HepG2 (cell line): ENCODE results near the gene NAB2. TPM values are rescaled to one million over a fixed set of nuclear protein-coding genes. Genes with fewer than 3 reads are reported as not detected.
A peak's percentile ranks its signal among the peaks of the same experiment; 100 is the strongest.

ENCODE experiments used
- ARNTL ChIP-seq: sonication (generic); formaldehyde crosslinking; IDR thresholded peaks from 2 replicates; pipeline ENCODE4 v1.4.0; 2020; ENCODE audit warnings: mild to moderate bottlenecking, missing genetic modification reagents
- FOXA1 ChIP-seq, 2 experiments: fragments of 450-650 bp in 1 of 2; sonication (generic) in 1 of 2; formaldehyde crosslinking in 1 of 2; IDR thresholded peaks; 2 replicates each; pipeline versions ENCODE4 v1.4.0 to v1.6.1; 2016 to 2020; ENCODE audit warnings: missing genetic modification reagents in 1 of 2
- FOXA3 ChIP-seq: IDR thresholded peaks from 2 replicates; pipeline ENCODE4 v1.6.1; 2016; ENCODE audit warnings: missing genetic modification reagents, missing compliant biosample characterization
- GLI4 ChIP-seq: sonication (generic); formaldehyde crosslinking; IDR thresholded peaks from 2 replicates; pipeline ENCODE4 v1.5.1; 2020; ENCODE audit warnings: missing genetic modification reagents, mild to moderate bottlenecking, moderate library complexity, borderline replicate concordance
- HNF4A ChIP-seq: sonication (generic); formaldehyde crosslinking; IDR thresholded peaks from 2 replicates; pipeline ENCODE4 v1.4.0; 2020; ENCODE audit warnings: missing genetic modification reagents
- KDM4B ChIP-seq: sonication (generic); formaldehyde crosslinking; IDR thresholded peaks from 2 replicates; pipeline ENCODE4 v1.4.0; 2020; ENCODE audit warnings: missing genetic modification reagents
- LCORL ChIP-seq, 2 experiments: fragments of 450-650 bp in 1 of 2; sonication (generic) in 1 of 2; formaldehyde crosslinking in 1 of 2; IDR thresholded peaks; 2 replicates each; pipeline versions ENCODE4 v1.5.0 to v1.6.1; 2017 to 2020; ENCODE audit warnings: antibody characterized with exemption in 1 of 2, missing genetic modification reagents in 1 of 2
- MBNL3 ChIP-seq: fragments of 250-450 bp; sonication (Bioruptor Pico); conservative IDR thresholded peaks from 2 replicates; pipeline ENCODE4 v1.8.0; 2022; ENCODE audit warnings: mild to moderate bottlenecking, inconsistent platforms
- NFYC ChIP-seq: IDR thresholded peaks from 2 replicates; pipeline ENCODE4 v1.6.1; 2016; ENCODE audit warnings: missing genetic modification reagents, missing compliant biosample characterization
- SMARCC2 ChIP-seq: fragments of 450-650 bp; IDR thresholded peaks from 2 replicates; pipeline ENCODE4 v1.6.1; 2017; ENCODE audit warnings: antibody characterized with exemption, mild to moderate bottlenecking
- TEAD2 ChIP-seq: sonication (generic); formaldehyde crosslinking; IDR thresholded peaks from 2 replicates; pipeline ENCODE4 v1.9.0; 2021; ENCODE audit warnings: missing genetic modification reagents
- TOPORS ChIP-seq: sonication (generic); formaldehyde crosslinking; IDR thresholded peaks from 2 replicates; pipeline ENCODE4 v1.8.0; 2023; ENCODE audit warnings: mild to moderate bottlenecking, missing genetic modification reagents
- YY1 ChIP-seq: IDR thresholded peaks from 2 replicates; pipeline ENCODE4 v1.6.1; 2011; ENCODE audit warnings: low read length, low read depth, moderate library complexity, mild to moderate bottlenecking; ENCODE audit not compliant: insufficient read depth, insufficient replicate concordance
- ZNF138 ChIP-seq: sonication (generic); formaldehyde crosslinking; IDR thresholded peaks from 2 replicates; pipeline ENCODE4 v1.5.0; 2020; ENCODE audit warnings: mild to moderate bottlenecking, low read depth, missing genetic modification reagents
- ZNF17 ChIP-seq: sonication (generic); formaldehyde crosslinking; IDR thresholded peaks from 2 replicates; pipeline ENCODE4 v1.5.0; 2020; ENCODE audit warnings: mild to moderate bottlenecking, missing genetic modification reagents
- ZNF431 ChIP-seq: sonication (generic); formaldehyde crosslinking; IDR thresholded peaks from 2 replicates; pipeline ENCODE4 v1.9.0; 2022; ENCODE audit warnings: missing genetic modification reagents, low read depth, mild to moderate bottlenecking, borderline replicate concordance
- ZNF44 ChIP-seq: sonication (generic); formaldehyde crosslinking; IDR thresholded peaks from 2 replicates; pipeline ENCODE4 v1.5.1; 2020; ENCODE audit warnings: mild to moderate bottlenecking, missing genetic modification reagents
- ZNF597 ChIP-seq: sonication (generic); formaldehyde crosslinking; IDR thresholded peaks from 2 replicates; pipeline ENCODE4 v1.5.0; 2020; ENCODE audit warnings: missing genetic modification reagents
- ZNF672 ChIP-seq: sonication (generic); formaldehyde crosslinking; IDR thresholded peaks from 2 replicates; pipeline ENCODE4 v1.8.1; 2022; ENCODE audit warnings: missing genetic modification reagents
- ZNF7 ChIP-seq: IDR thresholded peaks from 2 replicates; pipeline ENCODE4 v1.6.1; 2016; ENCODE audit warnings: missing biosample characterization, missing genetic modification reagents
- ZNF737 ChIP-seq: sonication (generic); formaldehyde crosslinking; IDR thresholded peaks from 2 replicates; pipeline ENCODE4 v1.5.0; 2020; ENCODE audit warnings: missing genetic modification reagents, mild to moderate bottlenecking, borderline replicate concordance
- ZNF768 ChIP-seq: sonication (generic); formaldehyde crosslinking; IDR thresholded peaks from 2 replicates; pipeline ENCODE4 v1.4.0; 2020; ENCODE audit warnings: missing genetic modification reagents
- ZNF772 ChIP-seq: sonication (generic); formaldehyde crosslinking; IDR thresholded peaks from 2 replicates; pipeline ENCODE4 v1.5.0; 2020; ENCODE audit warnings: mild to moderate bottlenecking, missing genetic modification reagents
- ZNF879 ChIP-seq: sonication (generic); formaldehyde crosslinking; IDR thresholded peaks from 2 replicates; pipeline ENCODE4 v1.8.1; 2023; ENCODE audit warnings: missing genetic modification reagents
- ZSCAN21 ChIP-seq: sonication (generic); formaldehyde crosslinking; IDR thresholded peaks from 2 replicates; pipeline ENCODE4 v1.8.0; 2022; ENCODE audit warnings: mild to moderate bottlenecking, missing genetic modification reagents, moderate library complexity, borderline replicate concordance
- ZSCAN5A ChIP-seq: sonication (generic); formaldehyde crosslinking; IDR thresholded peaks from 2 replicates; pipeline ENCODE4 v1.8.0; 2022; ENCODE audit warnings: mild to moderate bottlenecking, missing genetic modification reagents, borderline replicate concordance
- polyA plus RNA-seq, 8 experiments: library from polyadenylated mRNA; depleted of rRNA in 3 of 8; stranded (reverse) in 7 of 8; unstranded in 1 of 8; fragments of >200 nt; fragmentation: Illumina TruSeq in 4 of 8; extraction: Trizol in 4 of 8; gene quantifications; 2 replicates each; pipeline versions ENCODE4 v1.2.1 to v1.2.3, GENCODE V29; 2011 to 2016; ENCODE audit warnings: low read depth in 4 of 8, missing spikeins in 1 of 8, mixed read lengths in 1 of 8; ENCODE audit not compliant: insufficient read depth in 1 of 8
- total RNA-seq, 5 experiments: library from RNA; depleted of rRNA; stranded (reverse); fragments of >200 nt; fragmentation: Illumina TruSeq; extraction: Trizol; gene quantifications; 2 replicates each; pipeline ENCODE4 v1.2.3, GENCODE V29; 2016; ENCODE audit warnings: low read depth in 1 of 5
- TF ChIP-seq, protein P1 (sequence below): sonication (generic); formaldehyde crosslinking; IDR thresholded peaks from 2 replicates; pipeline ENCODE4 v1.9.0; 2022; ENCODE audit warnings: low read depth, missing genetic modification reagents

NAB2 gene
- total and polyA plus RNA-seq, 2 of the 13 experiments (the other 11 are each of a cell fraction or from before 2014, with no cell fraction given), result 11.7 to 12.9 TPM

DNA sequence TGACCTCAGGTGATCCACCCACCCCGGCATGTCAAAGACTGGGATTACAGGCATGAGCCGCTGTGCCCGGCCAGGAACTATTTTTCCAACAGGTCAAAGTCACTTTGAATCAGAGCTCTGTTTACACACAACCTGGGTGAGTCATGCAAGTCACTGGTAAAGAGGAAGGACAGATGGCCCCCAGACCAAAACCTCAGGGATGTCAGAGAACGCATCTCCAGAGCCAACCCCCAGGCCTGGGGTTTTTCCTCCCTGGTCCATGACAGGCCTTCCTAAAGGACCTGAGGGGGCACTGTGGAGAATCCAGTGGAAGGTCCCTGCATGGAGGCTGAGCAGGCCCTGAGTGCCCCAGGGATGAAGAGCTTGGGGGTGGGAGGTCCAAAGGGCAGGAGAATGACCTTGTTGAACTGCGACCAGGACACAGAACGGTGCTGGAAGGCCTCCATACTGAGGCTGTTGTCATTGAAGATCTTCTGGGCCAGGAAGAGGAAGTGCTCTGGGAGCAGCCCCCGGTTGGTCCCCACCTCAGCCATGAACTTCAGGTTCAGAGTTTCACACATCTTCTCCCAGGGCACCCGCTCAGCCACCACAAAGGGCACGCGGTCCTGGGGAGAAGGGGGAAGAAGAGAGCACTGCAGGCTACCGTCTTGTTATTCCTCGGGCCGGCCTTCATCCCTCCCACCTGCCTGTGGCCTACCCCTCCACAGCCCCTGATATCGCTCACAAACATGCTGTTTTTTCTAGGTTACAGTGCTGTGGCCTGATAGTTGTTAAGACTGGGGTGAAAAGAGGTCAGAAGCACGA is 13.2 kb downstream of the NAB2 start (continued):
- TF ChIP-seq, protein P1, sequence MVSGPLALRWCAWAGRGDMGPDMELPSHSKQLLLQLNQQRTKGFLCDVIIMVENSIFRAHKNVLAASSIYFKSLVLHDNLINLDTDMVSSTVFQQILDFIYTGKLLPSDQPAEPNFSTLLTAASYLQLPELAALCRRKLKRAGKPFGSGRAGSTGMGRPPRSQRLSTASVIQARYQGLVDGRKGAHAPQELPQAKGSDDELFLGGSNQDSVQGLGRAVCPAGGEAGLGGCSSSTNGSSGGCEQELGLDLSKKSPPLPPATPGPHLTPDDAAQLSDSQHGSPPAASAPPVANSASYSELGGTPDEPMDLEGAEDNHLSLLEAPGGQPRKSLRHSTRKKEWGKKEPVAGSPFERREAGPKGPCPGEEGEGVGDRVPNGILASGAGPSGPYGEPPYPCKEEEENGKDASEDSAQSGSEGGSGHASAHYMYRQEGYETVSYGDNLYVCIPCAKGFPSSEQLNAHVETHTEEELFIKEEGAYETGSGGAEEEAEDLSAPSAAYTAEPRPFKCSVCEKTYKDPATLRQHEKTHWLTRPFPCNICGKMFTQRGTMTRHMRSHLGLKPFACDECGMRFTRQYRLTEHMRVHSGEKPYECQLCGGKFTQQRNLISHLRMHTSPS, result no peak
- TF ChIP-seq ARNTL, result peak; percentile 79
- no peak for TF ChIP-seq ZNF672 (CRISPR knock-in tag)
- 0 out of 2 replicates have a peak, but pooled peaks have one; percentile 41 for TF ChIP-seq ZSCAN5A (CRISPR knock-in tag)
- TF ChIP-seq ZNF431, result peak; percentile 48
- peak; percentile 34; the same call in 1 of the 2 replicates for TF ChIP-seq GLI4 (CRISPR knock-in tag)
- TF ChIP-seq ZNF772 (CRISPR knock-in tag), result no peak
- no peak for TF ChIP-seq ZNF138 (CRISPR knock-in tag)
- no peak for TF ChIP-seq ZNF737 (CRISPR knock-in tag)
- TF ChIP-seq FOXA1 (IDR thresholded peaks at IDR 0.05), result peak; percentile 65
- TF ChIP-seq FOXA1 (CRISPR knock-in tag; IDR thresholded peaks at IDR 0.05), result peak; percentile 89
- no peak for TF ChIP-seq ZNF597 (CRISPR knock-in tag)
- TF ChIP-seq ZNF17, result no peak
- TF ChIP-seq LCORL (IDR thresholded peaks at IDR 0.05), result no peak
- peak; percentile 98 for TF ChIP-seq LCORL (CRISPR knock-in tag; IDR thresholded peaks at IDR 0.05)
- 0 out of 2 replicates have a peak, but pooled peaks have one; percentile 15 for TF ChIP-seq TOPORS (CRISPR knock-in tag)
- TF ChIP-seq NFYC (CRISPR knock-in tag), result no peak
- TF ChIP-seq ZNF7 (CRISPR knock-in tag), result no peak
- no peak for TF ChIP-seq MBNL3
- TF ChIP-seq ZNF768 (CRISPR knock-in tag), result no peak; the same call in 1 of the 2 replicates
- peak; percentile 94 for TF ChIP-seq HNF4A
- 0 out of 2 replicates have a peak, but pooled peaks have one; percentile 50 for TF ChIP-seq ZSCAN21
- TF ChIP-seq TEAD2 (CRISPR knock-in tag), result no peak
- TF ChIP-seq ZNF44, result 0 out of 2 replicates have a peak, but pooled peaks have one; percentile 60
- no peak for TF ChIP-seq YY1
- TF ChIP-seq SMARCC2, result peak; percentile 33; the same call in 1 of the 2 replicates
- no peak for TF ChIP-seq ZNF879 (CRISPR knock-in tag)
- TF ChIP-seq FOXA3, result peak; percentile 92
- 0 out of 2 replicates have a peak, but pooled peaks have one; percentile 19 for TF ChIP-seq KDM4B (CRISPR knock-in tag)
